H1 (cell line): Measurements from ENCODE around the gene PIEZO1. TPM values are rescaled to one million over a fixed set of nuclear protein-coding genes. Genes with fewer than 3 reads are reported as not detected.

Source experiments
- CTBP2 ChIP-seq: IDR thresholded peaks from 2 replicates; pipeline ENCODE4 v1.7.0; 2011; ENCODE audit warnings: borderline replicate concordance, mild to moderate bottlenecking, moderate library complexity, mixed read lengths, low read length; ENCODE audit not compliant: insufficient read depth, insufficient read length
- FOSL1 ChIP-seq: IDR thresholded peaks from 2 replicates; pipeline ENCODE4 v1.6.1; 2011; ENCODE audit warnings: mild to moderate bottlenecking, low read depth, low read length, moderate library complexity; ENCODE audit not compliant: insufficient read depth
- polyA plus RNA-seq, 7 experiments: library from polyadenylated mRNA; depleted of rRNA in 3 of 7; stranded (reverse) in 5 of 7; unstranded in 2 of 7; fragments of >200 nt in 5 of 7; fragments of 200-250 nt in 2 of 7; gene quantifications; 1 replicate in 5 of 7; 2 replicates in 1 of 7; 4 replicates in 1 of 7; pipeline versions ENCODE4 v1.2.1 to v1.2.3, GENCODE V29; 2011 to 2013; ENCODE audit warnings: missing spikeins in 2 of 7, mixed read lengths in 2 of 7
- total RNA-seq: library from RNA; stranded (reverse); fragmentation: NEBNext Ultra II Directional; extraction: Animal tissue kit (Norgen Biotek cat#: 25700); gene quantifications from 2 replicates; pipeline ENCODE4 v1.2.1, GENCODE V29; 2021

PIEZO1 gene
- total and polyA plus RNA-seq, 2 of the 8 experiments (the other 6 are each of a cell fraction or from before 2014, with no cell fraction given): 42.3 to 67.5 TPM

GRCh38 chr16:88724855-88725555 lies 60.0 kb downstream of the PIEZO1 start (continued):
- TF ChIP-seq FOSL1: no peak
- no peak for TF ChIP-seq CTBP2
